Osteoblast (primary cell): ENCODE measurements around the gene TPSG1. TPM values are rescaled to one million over a fixed set of nuclear protein-coding genes. Genes with fewer than 3 reads are reported as not detected.
A peak's percentile ranks its signal among the peaks of the same experiment; 100 is the strongest.
"Not testable (repeated sequence)": the region's sequence is repeated elsewhere in the genome, so short reads cannot be mapped to it uniquely, and the experiment has no call there.

Experiments used
- DNase-seq: peaks from one replicate; pipeline ENCODE4 v3.0.0; 2011; ENCODE audit warnings: low spot score, mixed read lengths; ENCODE audit not compliant: insufficient read length; ENCODE audit errors: missing footprints
- H2AFZ ChIP-seq: 2 replicates; pipeline ENCODE4 v1.6.0; 2011; ENCODE audit warnings: mild to moderate bottlenecking, low read length
- H3K27ac ChIP-seq: 2 replicates; pipeline ENCODE4 v1.5.1; 2011; ENCODE audit warnings: mild to moderate bottlenecking, low read depth, low read length, moderate library complexity
- H3K27me3 ChIP-seq: 2 replicates; pipeline ENCODE4 v1.6.0; 2012; ENCODE audit warnings: mild to moderate bottlenecking, control low read depth, inconsistent platforms, low read length, moderate library complexity; ENCODE audit not compliant: insufficient read depth
- H3K36me3 ChIP-seq: 2 replicates; pipeline ENCODE4 v1.5.1; 2011; ENCODE audit warnings: mild to moderate bottlenecking, low read length, control low read depth, moderate library complexity; ENCODE audit not compliant: insufficient read depth
- H3K4me1 ChIP-seq: 2 replicates; pipeline ENCODE4 v1.5.1; 2011; ENCODE audit warnings: mild to moderate bottlenecking, low read length, control low read depth, moderate library complexity; ENCODE audit not compliant: insufficient read depth
- H3K4me2 ChIP-seq: 2 replicates; pipeline ENCODE4 v1.6.0; 2011; ENCODE audit warnings: mild to moderate bottlenecking, low read length; ENCODE audit not compliant: insufficient read depth
- H3K4me3 ChIP-seq: fragments of 200-600 bp; sonication (generic); 3 replicates; pipeline ENCODE4 v1.5.1; 2012; ENCODE audit warnings: mild to moderate bottlenecking, low read length, inconsistent platforms; ENCODE audit not compliant: insufficient read depth
- H3K79me2 ChIP-seq: 2 replicates; pipeline ENCODE4 v1.6.0; 2012; ENCODE audit warnings: mild to moderate bottlenecking, low read length, control low read depth, inconsistent platforms; ENCODE audit not compliant: insufficient read depth
- H3K9me3 ChIP-seq: 2 replicates; pipeline ENCODE4 v1.5.1; 2011; ENCODE audit warnings: low read depth, low read length, control low read depth
- H4K20me1 ChIP-seq: 2 replicates; pipeline ENCODE4 v1.6.0; 2012; ENCODE audit warnings: mild to moderate bottlenecking, low read length, control low read depth; ENCODE audit not compliant: insufficient read depth
- total RNA-seq: library from RNA; depleted of rRNA; stranded (reverse); fragments of >200 nt; gene quantifications from 2 replicates; pipeline ENCODE4 v1.2.3, GENCODE V29; 2012
- TF ChIP-seq, protein P1 (sequence below): IDR thresholded peaks from 2 replicates; pipeline ENCODE4 v1.5.1; 2011; ENCODE audit warnings: mild to moderate bottlenecking, low read depth, low read length, moderate library complexity; ENCODE audit errors: extremely low read depth

TPSG1 gene
- total RNA-seq, 1 donor, result not detected

DNA sequence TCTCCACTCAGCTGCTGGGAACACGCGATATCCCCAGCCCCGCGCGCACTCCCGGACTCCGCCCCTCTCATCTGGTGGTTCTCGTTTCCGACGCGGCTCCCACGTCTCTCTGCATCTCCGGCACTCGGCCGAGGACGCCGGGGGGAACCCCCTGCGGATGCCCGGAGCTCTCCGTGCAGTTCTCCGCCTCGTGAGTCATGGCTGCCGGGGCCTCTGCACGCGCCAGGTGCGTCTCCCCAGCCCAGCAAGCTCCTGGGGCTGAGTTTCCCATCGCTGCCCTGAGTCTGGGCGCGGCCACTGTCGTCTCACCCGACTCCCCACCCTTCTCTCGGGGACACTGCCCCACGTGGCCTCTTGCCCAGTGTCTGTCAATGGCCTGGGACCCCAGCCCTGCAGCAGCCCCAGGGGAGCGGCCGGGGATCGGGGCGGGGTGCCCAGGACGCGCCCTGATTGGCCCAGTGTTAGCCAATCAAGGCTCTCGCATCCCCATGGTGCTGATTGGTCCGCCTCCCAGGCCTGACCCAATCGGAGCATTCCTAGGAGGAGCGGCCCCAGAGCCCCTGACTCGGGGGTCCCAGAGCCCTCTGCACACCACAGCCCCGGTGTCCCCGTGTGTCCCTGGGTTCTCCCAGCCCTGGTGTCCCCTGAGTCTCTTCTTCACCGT, 28.8 kb upstream of the TPSG1 start:
- not testable (repeated sequence) for DNase-seq, H3K9me3 ChIP-seq, H3K4me3 ChIP-seq, H3K27ac ChIP-seq, H3K27me3 ChIP-seq, H3K4me2 ChIP-seq, H3K4me1 ChIP-seq, H3K79me2 ChIP-seq, H3K36me3 ChIP-seq, H2AFZ ChIP-seq, H4K20me1 ChIP-seq

DNA sequence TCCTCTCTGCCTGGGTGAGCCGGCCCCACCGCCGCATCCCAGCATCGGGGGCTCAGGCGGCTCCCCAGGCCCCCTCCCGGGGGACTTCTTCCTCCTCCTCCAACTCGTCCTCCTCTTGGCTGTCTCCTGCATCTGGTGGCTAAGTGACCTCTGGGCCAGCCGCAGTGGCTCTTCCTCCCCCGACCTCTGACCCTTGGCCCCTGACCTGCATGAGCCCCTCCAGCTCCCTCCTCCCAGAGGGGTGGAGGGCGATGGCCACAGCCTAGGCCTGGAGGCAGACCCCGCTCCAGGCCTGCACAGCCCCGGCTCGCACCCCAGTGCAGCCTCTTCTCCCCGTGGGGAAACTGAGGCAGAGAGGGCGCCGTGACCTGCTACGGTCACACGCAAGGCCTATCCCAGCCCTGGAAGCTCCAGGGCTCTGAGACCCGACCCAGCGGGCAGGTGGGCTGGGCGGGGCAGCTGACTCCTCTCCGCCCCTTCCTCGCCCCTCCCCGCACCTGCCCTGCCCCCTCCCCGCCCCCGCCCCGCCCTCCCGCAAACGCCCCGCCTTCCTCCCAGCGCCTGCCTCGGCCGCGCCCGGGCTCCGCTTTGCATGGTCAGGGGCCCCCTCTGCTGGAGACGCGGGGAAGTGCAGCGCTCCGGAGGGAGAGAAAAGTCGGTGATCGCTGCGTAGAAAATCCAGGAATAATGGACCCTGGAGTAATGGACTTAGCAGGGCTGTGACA, 24.1 kb upstream of the TPSG1 start:
- H3K27me3 ChIP-seq, H3K36me3 ChIP-seq, H3K27ac ChIP-seq, H3K9me3 ChIP-seq, H2AFZ ChIP-seq, DNase-seq, H3K4me3 ChIP-seq, H3K79me2 ChIP-seq, H3K4me1 ChIP-seq, H3K4me2 ChIP-seq, H4K20me1 ChIP-seq: not testable (repeated sequence)

DNA sequence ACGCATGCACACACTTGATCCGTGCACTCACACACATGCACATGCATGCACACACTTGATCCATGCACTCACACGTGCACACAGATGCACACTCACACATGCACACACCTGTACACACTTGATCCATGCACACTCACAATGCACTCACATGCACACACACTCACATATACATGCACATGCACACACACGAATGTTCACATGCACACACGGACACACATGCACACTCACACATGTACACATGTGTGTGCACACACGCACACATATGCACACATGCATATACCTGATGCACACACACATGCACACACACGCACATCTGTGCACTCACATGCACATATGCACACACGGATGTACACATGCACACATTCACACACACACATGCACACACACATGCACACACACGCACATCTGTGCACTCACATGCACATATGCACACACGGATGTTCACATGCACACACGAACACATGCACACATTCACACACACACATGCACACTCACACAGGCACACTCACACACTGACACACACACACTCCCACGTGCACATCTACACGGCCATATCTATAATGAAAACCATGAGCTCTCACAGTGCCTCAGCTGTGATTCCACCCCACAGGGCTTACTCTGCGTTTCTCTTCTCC, 23.0 kb upstream of the TPSG1 start:
- H3K9me3 ChIP-seq, H3K27me3 ChIP-seq: not testable (repeated sequence)

DNA sequence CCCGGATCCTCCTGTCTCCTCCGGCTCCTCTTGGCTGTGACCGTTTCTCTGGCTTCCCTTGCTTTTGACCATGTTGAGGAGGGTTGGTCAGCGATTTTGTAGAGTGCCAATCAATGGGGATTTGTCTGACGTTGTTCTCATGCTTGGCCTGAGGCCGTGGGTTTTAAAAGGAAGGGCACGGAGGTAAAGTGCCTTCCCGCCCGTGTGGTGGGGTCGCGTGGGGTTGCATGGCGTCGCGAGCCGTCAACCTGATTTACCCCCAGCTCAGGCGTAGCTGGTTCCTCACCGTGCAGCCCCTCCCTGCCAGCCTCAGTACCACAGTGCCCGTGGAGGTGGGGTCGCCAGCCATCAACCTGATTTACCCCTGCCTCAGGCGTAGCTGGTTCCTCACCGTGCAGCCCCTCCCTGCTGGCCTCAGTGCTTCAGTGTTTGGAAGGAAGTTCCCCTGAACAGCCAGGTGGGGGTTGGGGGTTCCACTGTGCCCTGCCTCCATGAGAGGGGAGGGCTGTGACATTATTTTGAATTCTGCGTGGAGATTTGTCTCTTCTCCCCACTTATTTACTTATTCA, 20.5 kb upstream of the TPSG1 start:
- Histone ChIP-seq H3K27me3 (peaks cover 8% of the 10 kb centered on the region), H2AFZ (no peak overlapping the region), H3K4me2 (no peak overlapping the region), H4K20me1 (no peaks in the 10 kb centered on the region), H3K4me3 (no peak overlapping the region), H3K9me3 (no peaks in the 10 kb centered on the region), H3K27ac (no peak overlapping the region), H3K4me1 (no peaks in the 10 kb centered on the region), H3K36me3 (no peaks in the 10 kb centered on the region), H3K79me2 (no peaks in the 10 kb centered on the region)
- peak; percentile 66 for DNase-seq
- TF ChIP-seq, protein P1, sequence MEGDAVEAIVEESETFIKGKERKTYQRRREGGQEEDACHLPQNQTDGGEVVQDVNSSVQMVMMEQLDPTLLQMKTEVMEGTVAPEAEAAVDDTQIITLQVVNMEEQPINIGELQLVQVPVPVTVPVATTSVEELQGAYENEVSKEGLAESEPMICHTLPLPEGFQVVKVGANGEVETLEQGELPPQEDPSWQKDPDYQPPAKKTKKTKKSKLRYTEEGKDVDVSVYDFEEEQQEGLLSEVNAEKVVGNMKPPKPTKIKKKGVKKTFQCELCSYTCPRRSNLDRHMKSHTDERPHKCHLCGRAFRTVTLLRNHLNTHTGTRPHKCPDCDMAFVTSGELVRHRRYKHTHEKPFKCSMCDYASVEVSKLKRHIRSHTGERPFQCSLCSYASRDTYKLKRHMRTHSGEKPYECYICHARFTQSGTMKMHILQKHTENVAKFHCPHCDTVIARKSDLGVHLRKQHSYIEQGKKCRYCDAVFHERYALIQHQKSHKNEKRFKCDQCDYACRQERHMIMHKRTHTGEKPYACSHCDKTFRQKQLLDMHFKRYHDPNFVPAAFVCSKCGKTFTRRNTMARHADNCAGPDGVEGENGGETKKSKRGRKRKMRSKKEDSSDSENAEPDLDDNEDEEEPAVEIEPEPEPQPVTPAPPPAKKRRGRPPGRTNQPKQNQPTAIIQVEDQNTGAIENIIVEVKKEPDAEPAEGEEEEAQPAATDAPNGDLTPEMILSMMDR, result no peak

More for the DNA sequence above, 23.0 kb upstream of the TPSG1 start:
- DNase-seq, H3K4me1 ChIP-seq, H4K20me1 ChIP-seq, H3K4me2 ChIP-seq, H3K27ac ChIP-seq, H2AFZ ChIP-seq, H3K36me3 ChIP-seq, H3K4me3 ChIP-seq, H3K79me2 ChIP-seq: not testable (repeated sequence)

DNA sequence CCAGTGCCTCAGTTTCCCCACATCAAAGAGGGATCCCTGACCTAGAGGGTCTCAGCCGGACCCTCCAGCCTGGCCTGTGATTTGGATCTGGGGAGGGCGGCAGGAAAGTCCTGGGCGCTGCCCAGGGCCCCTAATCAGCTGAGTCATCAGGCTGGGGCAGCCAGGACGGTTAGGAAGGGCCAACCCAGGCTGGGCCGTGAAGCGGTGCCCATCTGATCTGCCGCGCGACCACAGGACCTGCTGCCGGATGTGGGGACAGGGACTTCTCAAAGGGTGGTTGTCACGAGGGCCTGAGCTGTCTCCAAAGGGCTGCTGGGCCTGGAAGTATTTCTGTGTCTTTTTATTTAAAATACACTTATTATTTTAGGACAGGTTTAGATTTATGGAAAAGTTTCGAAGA, 19.8 kb upstream of the TPSG1 start:
- no peak overlapping the region for H3K4me3 ChIP-seq
- no peak overlapping the region for H3K4me2 ChIP-seq

DNA sequence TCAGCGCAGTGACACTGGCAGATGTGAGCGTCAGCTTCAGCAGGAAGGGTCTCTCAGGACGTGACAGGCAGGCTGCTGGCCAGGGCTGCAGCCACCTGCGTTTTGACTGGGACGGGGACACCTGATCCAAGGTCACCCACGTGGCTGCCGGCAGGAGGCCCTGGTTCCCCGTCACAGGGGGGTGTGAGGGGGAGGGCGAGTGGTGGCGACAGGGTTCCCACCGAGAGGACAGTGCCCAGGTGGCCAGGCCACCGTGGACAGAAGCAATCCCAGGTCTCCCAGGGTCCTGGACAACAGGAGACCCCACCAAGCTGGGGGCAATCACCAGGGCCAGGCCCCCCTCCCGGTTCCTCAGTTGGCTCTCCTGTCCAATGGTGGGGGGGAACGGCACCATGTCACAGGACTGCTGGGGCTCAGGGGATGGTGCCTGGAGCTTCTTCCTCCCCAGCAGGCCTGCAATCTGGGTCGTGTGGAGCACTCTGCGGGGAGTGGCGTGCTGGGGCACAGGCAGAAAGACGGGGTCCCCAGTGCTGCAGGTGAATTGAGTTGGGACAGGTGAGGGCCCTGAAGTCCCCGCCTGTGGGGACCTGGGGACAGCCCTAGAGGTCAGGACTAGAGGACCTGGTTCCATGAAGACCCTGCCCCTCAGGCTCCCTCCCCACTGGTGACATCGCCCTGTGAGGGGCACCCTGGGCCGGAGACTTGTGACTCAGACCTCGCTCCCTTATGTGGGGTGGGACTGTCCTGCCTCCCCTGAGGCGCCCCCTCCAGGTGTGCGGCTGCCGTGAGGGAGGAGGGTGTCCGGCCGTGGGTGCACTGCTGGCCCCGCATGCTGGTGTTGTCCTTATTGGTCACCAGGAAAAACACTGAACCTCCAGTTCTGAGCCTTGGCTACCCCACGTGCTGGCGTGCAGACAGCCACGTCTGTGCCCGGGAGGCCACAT, 19.1 kb upstream of the TPSG1 start:
- not testable (repeated sequence) for DNase-seq, H3K79me2 ChIP-seq, H4K20me1 ChIP-seq, H3K27ac ChIP-seq, H3K4me3 ChIP-seq, H2AFZ ChIP-seq, H3K4me2 ChIP-seq, H3K9me3 ChIP-seq, H3K36me3 ChIP-seq, H3K27me3 ChIP-seq, H3K4me1 ChIP-seq

More for the DNA sequence above, 19.8 kb upstream of the TPSG1 start:
- Histone ChIP-seq H4K20me1 (no peaks in the 10 kb centered on the region), H2AFZ (no peak overlapping the region), H3K9me3 (no peaks in the 10 kb centered on the region), H3K27ac (no peak overlapping the region), H3K4me1 (no peaks in the 10 kb centered on the region), H3K79me2 (no peaks in the 10 kb centered on the region), H3K27me3 (peaks cover 8% of the 10 kb centered on the region), H3K36me3 (no peaks in the 10 kb centered on the region)
- peak; percentile 41 for DNase-seq
- TF ChIP-seq, protein P1, result no peak
